HG02642 (cell line): Measurements from ENCODE around the gene PCDH9.

Source experiments
- ATAC-seq: cut with Tn5 transposase; IDR thresholded peaks from one replicate; pipeline ENCODE4 v1.9.1; 2021; ENCODE audit warnings: mild to moderate bottlenecking; ENCODE audit not compliant: unreplicated experiment, poor library complexity

The PCDH9 gene

GRCh38 chr13:66875264-66875663, 354.9 kb downstream of the PCDH9 start:
- ATAC-seq: no peak

GRCh38 chr13:66864627-66865026, 365.5 kb downstream of the PCDH9 start:
- ATAC-seq: no peak

GRCh38 chr13:66860878-66861417, 369.2 kb downstream of the PCDH9 start:
- no peak for ATAC-seq

GRCh38 chr13:66859934-66860877, 369.9 kb downstream of the PCDH9 start:
- no peak for ATAC-seq

- no peak for ATAC-seq
Observed at GRCh38 chr13:66859078-66859477, 371.1 kb downstream of the PCDH9 start.

- no peak for ATAC-seq
Observed at GRCh38 chr13:66858163-66858562, 372.0 kb downstream of the PCDH9 start.

GRCh38 chr13:66855131-66855530, 375.0 kb downstream of the PCDH9 start:
- ATAC-seq: no peak

- ATAC-seq: no peak
Observed at GRCh38 chr13:66853564-66853963, 376.6 kb downstream of the PCDH9 start.

- no peak for ATAC-seq
Observed at GRCh38 chr13:66849706-66850105, 380.4 kb downstream of the PCDH9 start.

GRCh38 chr13:66847541-66847940, 382.6 kb downstream of the PCDH9 start:
- ATAC-seq: no peak

GRCh38 chr13:66845393-66845792, 384.7 kb downstream of the PCDH9 start:
- ATAC-seq: no peak

- ATAC-seq: no peak
Observed at GRCh38 chr13:66844933-66845332, 385.2 kb downstream of the PCDH9 start.

- no peak for ATAC-seq
Observed at GRCh38 chr13:66842766-66843165, 387.4 kb downstream of the PCDH9 start.

GRCh38 chr13:66840621-66841020, 389.5 kb downstream of the PCDH9 start:
- no peak for ATAC-seq

- ATAC-seq: no peak
Observed at GRCh38 chr13:66837246-66837645, 392.9 kb downstream of the PCDH9 start.

- no peak for ATAC-seq
Observed at GRCh38 chr13:66835040-66835628, 395.0 kb downstream of the PCDH9 start.

GRCh38 chr13:66830940-66831716, 399.0 kb downstream of the PCDH9 start:
- no peak for ATAC-seq

GRCh38 chr13:66829803-66830202, 400.3 kb downstream of the PCDH9 start:
- ATAC-seq: no peak

GRCh38 chr13:66826398-66826797, 403.7 kb downstream of the PCDH9 start:
- no peak for ATAC-seq

- ATAC-seq: no peak
Observed at GRCh38 chr13:66821551-66821950, 408.6 kb downstream of the PCDH9 start.

GRCh38 chr13:66811455-66811854, 418.7 kb downstream of the PCDH9 start:
- ATAC-seq: no peak
